Endometrial microvascular endothelial cells (primary cell): ENCODE measurements around the gene CNTNAP5. TPM values are rescaled to one million over a fixed set of nuclear protein-coding genes. Genes with fewer than 3 reads are reported as not detected.

Source experiments
- in situ Hi-C: cut with HindIII; loops from 2 replicates; pipeline ENCODE4 v1.10.0; 2017; ENCODE audit warnings: low sequenced_read_pairs, low pct_unique_long_range_greater_than_20kb; ENCODE audit errors: inconsistent ontology term
- total RNA-seq: library from RNA; depleted of rRNA; stranded (reverse); fragments of >200 nt; gene quantifications from one replicate; pipeline ENCODE4 v1.2.3, GENCODE V29; 2015; ENCODE audit errors: inconsistent ontology term

CNTNAP5 gene
- total RNA-seq, 1 donor from 2014 or later = not detected

- in situ Hi-C loops = no loop called here
These were observed 283.4 kb downstream of the CNTNAP5 start for GRCh38 chr2:124308319-124309062.

- in situ Hi-C loops = no loop called here
These were observed 284.6 kb downstream of the CNTNAP5 start for GRCh38 chr2:124309563-124310138.

DNA sequence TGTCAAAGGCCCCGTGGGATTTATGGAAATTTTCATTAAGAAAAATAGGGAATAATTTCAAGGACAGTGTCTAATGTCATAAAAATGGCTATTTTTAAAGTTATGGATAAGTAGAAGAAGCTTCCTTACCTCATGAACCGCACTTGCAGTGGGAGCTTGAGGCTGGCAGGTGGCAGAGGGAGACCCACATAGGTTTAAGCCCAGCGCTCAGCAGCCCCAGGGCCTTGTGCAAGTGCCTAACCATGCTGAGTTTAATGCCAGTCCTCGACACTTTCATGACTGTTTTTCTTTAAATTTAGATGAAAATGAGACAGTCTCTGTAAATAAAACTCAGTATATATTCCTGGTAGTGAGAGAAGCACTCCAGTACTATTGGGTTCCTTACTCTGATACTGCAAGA is 285.6 kb downstream of the CNTNAP5 start:
- in situ Hi-C loops = no loop called here

GRCh38 chr2:124314084-124314483 is 289.0 kb downstream of the CNTNAP5 start:
- in situ Hi-C loops = no loop called here

- in situ Hi-C loops = no loop called here
These were observed 290.3 kb downstream of the CNTNAP5 start for GRCh38 chr2:124315221-124315880.

DNA sequence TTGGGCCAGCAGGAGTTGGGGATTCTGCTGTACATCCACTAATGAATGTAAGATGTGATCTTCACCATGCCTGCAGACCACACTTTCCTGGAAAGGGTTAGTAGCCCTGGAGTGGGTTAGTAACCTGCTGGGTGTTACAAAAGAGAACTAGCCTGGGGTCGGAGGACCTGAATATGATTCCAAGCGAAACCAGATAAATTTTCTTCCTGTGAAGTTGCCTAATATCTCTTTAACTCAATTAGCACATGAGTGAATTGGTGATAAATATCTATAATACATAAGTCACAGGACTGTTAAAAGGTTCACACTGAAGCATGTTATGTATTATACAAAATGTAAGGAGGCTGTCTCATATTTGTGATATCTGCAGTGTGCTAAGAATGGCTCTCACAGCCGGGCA is 291.0 kb downstream of the CNTNAP5 start:
- in situ Hi-C loops = no loop called here

DNA sequence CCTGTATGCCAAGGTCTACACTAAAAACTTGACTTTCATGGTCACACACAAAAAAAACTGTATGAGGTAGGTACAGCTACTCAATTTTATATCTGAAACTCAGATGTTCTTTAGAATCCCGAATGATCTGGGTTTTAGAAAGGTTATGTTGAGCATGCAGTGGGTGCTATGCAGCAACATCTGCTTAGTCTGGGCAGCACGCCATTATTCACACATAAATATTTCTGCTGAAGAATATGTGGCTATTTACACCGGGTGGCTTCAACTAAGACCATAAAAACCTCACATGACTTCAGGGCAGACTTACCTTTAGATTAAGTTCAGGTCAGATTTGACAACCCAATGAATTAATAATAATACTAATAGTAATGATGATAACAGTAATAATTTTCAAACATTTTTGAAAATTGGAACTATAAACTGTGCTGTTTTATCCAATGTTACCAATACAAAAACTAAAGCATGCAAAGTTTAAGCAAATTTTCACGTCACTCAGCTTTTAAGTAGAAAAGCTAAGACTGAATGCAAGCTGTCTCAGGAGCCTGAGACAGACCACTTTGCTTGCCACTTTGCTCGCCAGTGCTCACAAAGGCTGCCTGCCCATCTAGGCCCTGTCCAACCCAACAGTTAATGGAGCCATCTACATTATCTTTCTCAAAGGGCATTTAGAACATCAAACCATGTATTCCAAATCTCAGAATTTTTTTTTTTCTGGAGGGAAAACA is 292.0 kb downstream of the CNTNAP5 start:
- in situ Hi-C loops = no loop called here

- in situ Hi-C loops = no loop called here
These were observed 292.5 kb downstream of the CNTNAP5 start for GRCh38 chr2:124317628-124318027.

GRCh38 chr2:124318913-124319312 is 293.8 kb downstream of the CNTNAP5 start:
- in situ Hi-C loops = no loop called here

- in situ Hi-C loops = no loop called here
These were observed 294.5 kb downstream of the CNTNAP5 start for GRCh38 chr2:124319577-124319976.

DNA sequence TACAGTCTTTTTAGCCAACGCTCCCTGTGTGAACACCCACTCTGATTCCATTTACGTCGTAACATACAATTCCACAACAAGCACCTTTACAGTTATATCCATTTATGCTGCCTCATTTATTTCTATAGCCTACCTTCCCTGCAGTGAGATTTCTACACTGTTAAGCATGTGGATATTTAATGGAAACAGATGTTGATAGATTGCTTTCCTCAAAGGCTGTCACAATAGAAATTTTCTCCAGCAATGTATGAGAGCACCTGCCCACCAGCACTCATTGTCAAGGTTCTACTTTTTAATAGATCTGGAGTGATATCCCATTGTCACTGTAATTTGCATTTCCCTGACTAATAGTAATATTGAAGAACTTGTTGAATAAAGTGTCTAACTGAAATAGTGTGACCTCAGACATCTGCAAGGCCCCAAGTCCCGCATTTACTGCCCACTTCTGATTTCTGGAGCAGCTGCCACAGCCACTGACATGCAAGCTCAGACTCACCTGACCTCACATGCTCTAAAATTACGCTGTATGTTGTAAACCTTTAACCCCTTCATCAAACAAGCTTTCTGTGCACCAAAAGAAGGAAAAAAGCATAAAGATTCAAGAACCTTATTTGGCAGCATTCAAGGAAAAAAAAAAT is 295.1 kb downstream of the CNTNAP5 start:
- in situ Hi-C loops = no loop called here

DNA sequence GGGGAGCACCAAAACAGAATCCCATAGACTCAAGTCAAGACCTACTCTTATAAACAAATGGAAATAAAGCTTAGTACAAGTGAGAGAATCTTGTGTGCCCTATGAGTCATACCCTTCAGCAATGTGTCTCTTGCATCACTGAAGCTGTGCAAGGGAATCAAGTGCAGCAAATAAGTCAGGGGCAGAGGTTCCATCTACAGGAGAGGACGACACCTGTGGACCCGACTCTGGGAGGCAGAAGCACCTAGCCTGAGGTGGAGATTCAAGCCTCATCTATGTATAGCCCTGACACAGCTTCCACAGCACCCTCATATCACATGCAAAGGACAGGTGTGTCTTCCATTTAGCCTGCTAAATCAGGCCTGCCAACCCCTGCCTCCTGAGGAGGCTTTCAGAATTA is 298.2 kb downstream of the CNTNAP5 start:
- in situ Hi-C loops = no loop called here

- in situ Hi-C loops = no loop called here
These were observed 300.8 kb downstream of the CNTNAP5 start for GRCh38 chr2:124325667-124326440.

DNA sequence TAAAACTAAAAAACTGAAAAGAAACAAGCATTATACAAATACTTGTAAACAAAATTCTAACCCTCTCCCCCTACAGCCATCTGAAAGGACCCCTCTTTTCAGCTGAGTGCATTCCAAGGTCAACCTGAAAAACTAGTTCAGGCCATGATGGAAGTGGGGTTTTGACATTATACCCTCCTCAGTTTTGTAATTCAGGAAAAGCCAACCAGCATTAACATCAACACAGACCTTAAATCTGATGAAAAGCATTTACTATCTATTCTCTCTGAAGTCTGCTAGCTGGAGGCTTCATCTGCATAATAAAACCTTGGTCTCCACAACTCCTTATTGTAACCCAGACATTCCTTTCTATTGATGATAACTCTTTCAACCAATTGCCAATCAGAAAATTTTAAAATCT is 302.2 kb downstream of the CNTNAP5 start:
- in situ Hi-C loops = no loop called here

- in situ Hi-C loops = no loop called here
These were observed 303.3 kb downstream of the CNTNAP5 start for GRCh38 chr2:124328397-124328796.

GRCh38 chr2:124333784-124334183 is 308.7 kb downstream of the CNTNAP5 start:
- in situ Hi-C loops = no loop called here

- in situ Hi-C loops = no loop called here
These were observed 310.0 kb downstream of the CNTNAP5 start for GRCh38 chr2:124335058-124335457.

GRCh38 chr2:124339709-124340108 is 314.6 kb downstream of the CNTNAP5 start:
- in situ Hi-C loops = no loop called here
